HG03097 (cell line): ENCODE results near the gene ACOXL.

ENCODE experiments used
- ATAC-seq: cut with Tn5 transposase; IDR thresholded peaks from one replicate; pipeline ENCODE4 v1.9.1; 2021; ENCODE audit not compliant: unreplicated experiment, low FRiP score

The ACOXL gene

DNA sequence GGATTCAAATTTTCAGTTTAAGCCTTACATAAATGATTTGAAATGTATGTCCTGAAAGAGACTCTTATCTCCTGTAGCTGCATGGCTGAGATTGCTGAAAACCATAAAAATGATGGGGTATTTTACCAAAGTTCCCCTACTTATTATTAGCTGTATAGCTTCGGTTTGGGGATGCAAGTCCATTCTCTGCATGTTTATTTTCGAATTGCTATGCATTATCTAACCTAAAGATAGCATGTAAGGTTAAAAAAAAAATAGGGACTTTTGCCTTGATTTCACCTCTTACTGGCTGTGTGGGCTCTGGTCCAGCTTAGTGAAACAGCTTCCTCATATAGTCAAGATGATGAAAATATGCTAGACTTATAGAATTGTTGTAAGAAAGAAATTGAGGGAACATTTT, 14.0 kb upstream of the ACOXL start:
- ATAC-seq, result no peak

GRCh38 chr2:110718990-110719389, 13.4 kb upstream of the ACOXL start:
- ATAC-seq, result no peak

GRCh38 chr2:110720547-110720946, 11.8 kb upstream of the ACOXL start:
- no peak for ATAC-seq

GRCh38 chr2:110724820-110725219, 7.6 kb upstream of the ACOXL start:
- no peak for ATAC-seq

DNA sequence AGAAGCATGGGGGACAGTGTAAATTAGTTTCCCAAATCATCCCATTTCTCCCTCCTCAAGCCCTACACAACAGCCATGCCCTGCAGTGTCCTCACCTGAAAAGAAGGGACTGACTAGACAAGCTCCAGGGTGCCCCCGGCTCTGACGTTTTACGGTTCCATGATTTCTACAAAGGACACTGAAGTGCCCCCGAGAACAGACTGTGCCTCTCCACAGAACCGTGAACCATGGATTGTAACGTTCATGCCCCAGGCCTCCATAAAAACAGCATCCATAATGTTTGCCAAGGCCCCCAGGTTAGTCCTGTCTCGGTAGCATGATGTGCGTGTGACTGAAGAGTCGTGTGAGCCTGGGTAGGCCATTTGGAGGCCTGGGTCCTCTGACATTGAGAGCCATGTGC, 7.0 kb upstream of the ACOXL start:
- ATAC-seq, result no peak

- no peak for ATAC-seq
These were observed 6.5 kb upstream of the ACOXL start for GRCh38 chr2:110725859-110726258.

GRCh38 chr2:110726285-110726684, 6.1 kb upstream of the ACOXL start:
- ATAC-seq, result no peak

DNA sequence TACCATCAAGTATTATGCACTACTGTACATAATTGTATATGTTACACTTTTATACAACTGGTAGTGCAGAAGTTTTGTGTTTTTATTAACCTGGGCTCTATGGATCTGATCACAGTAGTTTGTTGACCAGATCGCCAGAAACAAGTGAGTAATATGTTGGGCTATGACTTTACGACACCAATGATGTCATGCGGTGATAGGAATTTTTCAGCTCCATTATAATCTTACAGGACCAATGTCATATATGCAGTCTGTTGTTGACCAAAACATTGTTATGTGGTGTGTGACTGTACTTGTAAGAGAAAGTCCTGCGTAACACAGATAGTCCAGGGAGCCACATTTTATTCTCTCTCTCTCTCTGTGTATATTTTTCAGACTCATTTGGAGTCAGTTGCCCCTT, 4.5 kb upstream of the ACOXL start:
- no peak for ATAC-seq

DNA sequence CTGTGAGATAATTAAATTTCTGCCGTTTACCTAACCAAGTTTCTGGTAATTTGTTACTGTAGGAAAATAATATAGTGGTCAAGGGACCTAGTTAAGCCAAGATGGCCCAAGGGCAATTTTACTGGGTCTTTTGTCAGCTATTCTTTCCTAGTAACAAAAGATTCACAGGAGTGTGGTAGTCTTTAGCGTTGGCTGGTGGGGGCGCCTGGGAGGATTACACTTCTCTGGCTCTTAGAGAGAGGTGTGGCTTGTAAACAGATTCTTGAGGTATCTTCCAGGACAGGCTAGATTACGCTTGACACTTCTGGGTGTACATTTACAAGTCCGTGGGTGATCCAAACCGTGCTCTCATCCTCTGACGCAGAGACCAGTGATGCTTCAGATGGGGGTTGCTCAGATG, 3.3 kb upstream of the ACOXL start:
- no peak for ATAC-seq

GRCh38 chr2:110731064-110731463, 1.3 kb upstream of the ACOXL start:
- ATAC-seq, result no peak

DNA sequence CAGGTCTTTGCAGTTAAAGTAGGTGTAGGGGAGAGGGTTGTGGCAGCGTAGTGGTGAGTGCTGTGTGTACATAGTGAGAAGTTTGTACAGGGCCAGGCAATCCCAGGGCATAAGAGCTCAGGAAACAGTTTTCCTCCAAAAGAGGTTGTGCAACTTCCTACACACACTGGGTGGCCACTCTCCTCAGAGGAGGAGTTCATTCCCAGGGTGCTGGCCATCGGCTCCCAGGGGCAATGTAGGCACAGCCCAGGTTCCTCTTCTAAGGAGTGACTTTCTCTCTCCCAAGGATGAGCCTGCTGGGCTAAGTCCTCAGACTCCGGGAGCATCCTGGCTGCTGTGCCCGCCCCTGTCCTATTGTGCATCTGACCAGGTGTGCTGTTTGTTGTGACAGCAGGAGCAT, 3.0 kb downstream of the ACOXL start:
- no peak for ATAC-seq

GRCh38 chr2:110737783-110738182, 5.4 kb downstream of the ACOXL start:
- ATAC-seq, result no peak

- ATAC-seq, result no peak
These were observed 8.5 kb downstream of the ACOXL start for GRCh38 chr2:110740747-110741349.

DNA sequence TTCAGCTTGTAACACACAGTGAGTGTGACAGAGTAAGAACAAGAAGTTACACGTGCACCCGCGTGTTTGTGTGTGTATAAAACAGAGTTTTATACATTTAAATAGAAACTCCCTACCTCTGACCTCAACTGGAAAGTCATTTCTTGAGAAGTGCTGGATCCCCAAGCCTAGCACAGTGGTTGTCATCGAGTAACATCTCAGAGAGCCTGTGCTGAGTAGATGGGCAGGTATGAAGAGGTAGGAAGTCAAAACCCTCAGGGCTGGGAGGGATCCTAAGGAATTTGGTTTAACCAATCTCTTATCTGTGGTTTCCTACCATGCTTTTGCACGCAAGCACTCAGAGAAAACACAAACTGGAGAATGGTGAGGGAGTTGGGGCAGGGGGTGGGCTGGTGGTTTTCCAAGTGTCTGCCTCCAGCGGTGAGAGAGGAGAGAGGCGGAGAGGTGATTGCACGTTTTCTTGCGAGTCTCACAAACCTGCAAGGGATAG, 9.2 kb downstream of the ACOXL start:
- ATAC-seq, result no peak

DNA sequence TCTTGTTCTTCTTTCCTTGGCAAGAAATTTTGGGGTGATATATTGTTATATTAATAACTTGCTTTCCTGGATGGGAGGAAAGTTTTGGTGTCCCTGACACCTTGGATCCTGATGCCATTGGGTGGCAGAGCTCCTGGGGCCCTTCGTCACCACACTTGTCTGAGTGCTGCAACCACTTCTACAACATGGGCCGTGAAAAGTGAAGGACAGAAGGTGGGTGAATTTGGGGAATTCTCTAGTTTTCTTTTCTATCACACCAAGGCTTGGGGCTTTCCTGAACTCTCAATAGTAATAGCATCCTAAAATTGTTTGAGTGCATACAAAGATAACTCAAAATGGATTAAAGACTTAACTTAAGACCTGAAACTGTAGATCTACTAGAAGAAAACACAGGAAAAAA, 10.0 kb downstream of the ACOXL start:
- no peak for ATAC-seq

DNA sequence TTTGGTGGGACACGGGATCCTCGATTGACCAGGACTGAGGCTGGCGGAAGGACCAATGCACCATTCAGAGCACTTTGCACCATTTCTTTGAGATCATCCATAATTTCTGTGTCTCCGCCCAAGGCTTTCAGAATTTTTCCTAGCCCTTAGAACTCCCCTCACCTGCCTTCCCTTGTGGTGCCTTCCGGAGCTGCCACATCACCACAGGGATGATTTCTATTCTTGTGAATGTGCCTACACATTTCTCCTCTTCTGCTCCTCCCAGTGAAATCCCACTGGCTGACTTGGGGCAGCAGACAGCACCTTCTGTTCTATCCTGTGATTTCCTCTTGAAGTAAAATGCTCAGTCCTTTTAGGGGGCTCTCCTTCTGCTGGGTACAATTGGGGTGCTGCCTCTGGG, 11.2 kb downstream of the ACOXL start:
- ATAC-seq, result no peak

- ATAC-seq, result no peak
These were observed 12.1 kb downstream of the ACOXL start for GRCh38 chr2:110744429-110744828.

DNA sequence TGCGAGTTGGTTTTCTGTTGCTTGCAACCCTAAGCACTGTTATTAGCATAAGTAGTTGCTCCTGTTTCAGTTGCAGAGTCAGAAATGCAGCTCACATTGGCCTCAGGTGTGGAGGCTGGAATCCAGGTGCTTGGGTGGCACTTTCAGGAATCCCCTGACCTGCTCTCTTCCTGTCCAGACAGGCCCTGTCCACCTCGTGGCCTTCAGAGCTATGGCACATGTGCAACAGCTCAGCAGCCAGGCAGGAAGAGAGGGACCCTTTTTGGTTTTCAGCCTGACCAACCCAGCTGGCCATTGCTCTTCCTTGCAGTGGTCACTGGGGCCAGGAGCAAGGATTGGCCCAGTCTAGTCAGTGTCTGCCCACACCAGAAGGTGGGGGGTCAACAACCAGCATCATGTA, 12.7 kb downstream of the ACOXL start:
- ATAC-seq, result no peak

GRCh38 chr2:110746586-110747521, 14.5 kb downstream of the ACOXL start:
- ATAC-seq, result no peak

DNA sequence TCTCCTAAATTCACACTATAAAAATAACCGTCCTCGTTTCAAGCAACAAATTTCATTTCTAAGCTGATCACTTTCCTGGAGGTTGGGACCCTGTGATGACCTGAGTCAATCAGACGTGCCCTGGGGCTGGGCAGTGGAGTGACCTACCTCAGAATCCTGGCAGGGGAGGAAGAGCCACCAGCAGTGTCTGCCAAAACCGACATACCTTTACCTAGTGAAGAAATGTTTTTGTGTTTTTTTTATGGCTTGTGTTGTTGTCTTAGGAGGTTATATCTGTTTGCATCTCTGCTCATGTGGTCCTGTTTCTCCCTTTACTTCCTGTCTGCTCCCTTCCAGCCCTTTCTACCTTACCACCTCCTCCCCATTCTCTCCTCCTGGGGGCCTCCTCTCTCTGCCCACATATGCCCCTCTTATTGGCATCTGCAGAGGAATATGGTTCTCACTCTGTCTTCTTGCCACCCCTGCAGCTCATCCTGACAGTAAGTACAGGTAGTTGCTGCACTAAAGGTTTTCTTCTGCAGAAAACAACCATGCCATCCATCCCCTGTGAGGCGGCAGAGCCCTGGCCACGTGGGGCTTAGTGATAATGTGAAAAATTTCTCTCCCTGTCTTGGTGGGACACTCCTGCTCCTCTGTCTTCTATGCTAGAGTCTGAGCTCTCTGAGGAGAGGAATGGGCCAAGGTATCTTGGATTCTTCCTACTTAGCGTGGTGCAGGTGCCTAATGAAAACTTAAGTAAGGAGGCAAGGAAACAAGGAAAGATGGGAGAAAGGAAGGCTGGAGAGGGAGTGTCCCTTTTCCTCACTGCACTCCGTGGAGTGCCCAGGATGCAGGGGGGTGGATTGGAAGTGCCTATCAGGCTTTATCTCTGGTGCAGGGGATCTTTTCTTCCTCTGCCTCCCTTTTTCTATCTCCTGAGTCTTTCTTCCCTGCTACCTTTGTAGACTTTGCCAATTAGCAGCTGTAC, 15.4 kb downstream of the ACOXL start:
- no peak for ATAC-seq

GRCh38 chr2:110748489-110748867, 16.1 kb downstream of the ACOXL start:
- peak; percentile 99 for ATAC-seq
